BLaER1 treated with 17β-estradiol and CSF1 and Interleukin-3, amounts not matched to agents 10 nM and 100 nM (cell line): ENCODE results near the gene TAF15.

Experiments
- H3K27ac ChIP-seq, 11 experiments: shearing (Covaris generic); formaldehyde crosslinking; 2 replicates each; pipeline ENCODE4 v1.8.1; 2022
- H3K27me3 ChIP-seq, 11 experiments: shearing (Covaris generic); formaldehyde crosslinking; 2 replicates each; pipeline ENCODE4 v1.8.1; 2022
- H3K36me3 ChIP-seq, 11 experiments: shearing (Covaris generic); formaldehyde crosslinking; 2 replicates each; pipeline ENCODE4 v1.8.1; 2022
- H3K4me1 ChIP-seq, 10 experiments: shearing (Covaris generic); formaldehyde crosslinking; 2 replicates each; pipeline ENCODE4 v1.8.1; 2022
- H3K4me2 ChIP-seq, 11 experiments: shearing (Covaris generic); formaldehyde crosslinking; 2 replicates each; pipeline ENCODE4 v1.8.1; 2022
- H3K4me3 ChIP-seq, 10 experiments: shearing (Covaris generic); formaldehyde crosslinking; 2 replicates each; pipeline ENCODE4 v1.8.1; 2022
- H3K9ac ChIP-seq, 11 experiments: shearing (Covaris generic); formaldehyde crosslinking; 2 replicates each; pipeline ENCODE4 v1.8.1; 2022
- H3K9me3 ChIP-seq, 11 experiments: shearing (Covaris generic); formaldehyde crosslinking; replicated peaks in 1 of 11; 2 replicates each; pipeline ENCODE4 v1.8.1; 2022
- H4K20me1 ChIP-seq, 11 experiments: shearing (Covaris generic); formaldehyde crosslinking; 2 replicates each; pipeline ENCODE4 v1.8.1; 2022
- Cebpa-rat ChIP-seq, 11 experiments: shearing (Covaris generic); IDR thresholded peaks; 2 replicates each; pipeline ENCODE4 v1.8.1; 2022

TAF15 gene

GRCh38 chr17:35804658-35805192 is 4.6 kb upstream of the TAF15 start:
- no peaks in the 10 kb centered on the region for H3K27me3 ChIP-seq
- peak overlapping the region in 3 of 11 experiments; percentile 1 to 24 (median 3); a peak in 2 of 22 replicates for H3K27ac ChIP-seq
- peaks cover 0 to 4% (median under 1%) of the 10 kb centered on the region in 11 experiments; a peak in 10 of 22 replicates for H4K20me1 ChIP-seq
- no peak for TF ChIP-seq Cebpa-rat (IDR thresholded peaks at IDR 0.05)
- H3K4me2 ChIP-seq: peak overlapping the region in 2 of 11 experiments; percentile 15 to 16; a peak in 1 of 22 replicates
- H3K4me1 ChIP-seq: peaks cover 26 to 56% (median 46%) of the 10 kb centered on the region in 10 experiments
- no peaks in the 10 kb centered on the region for H3K36me3 ChIP-seq
- H3K9ac ChIP-seq: peak overlapping the region in 2 of 11 experiments; percentile 22 to 32; a peak in 1 of 22 replicates
- no peak overlapping the region for H3K4me3 ChIP-seq
- no peaks in the 10 kb centered on the region for H3K9me3 ChIP-seq

GRCh38 chr17:35807371-35808144 is 1.7 kb upstream of the TAF15 start:
- no peaks in the 10 kb centered on the region for H3K9me3 ChIP-seq
- H3K4me2 ChIP-seq: peak overlapping the region; percentile 85 to 97 (median 91)
- H3K27ac ChIP-seq: peak overlapping the region in 8 of 11 experiments; percentile 94 to 99 (median 96); a peak in 12 of 22 replicates
- H3K4me3 ChIP-seq: peak overlapping the region in 5 of 10 experiments; percentile 76 to 97 (median 89); a peak in 3 of 20 replicates
- peak overlapping the region in 7 of 11 experiments; percentile 93 to 99 (median 96); a peak in 13 of 22 replicates for H3K9ac ChIP-seq
- peaks cover 19 to 32% (median 29%) of the 10 kb centered on the region in 11 experiments; a peak in 20 of 22 replicates for H4K20me1 ChIP-seq
- no peak for TF ChIP-seq Cebpa-rat (IDR thresholded peaks at IDR 0.05)
- H3K36me3 ChIP-seq: peaks cover 0 to 16% (median 7%) of the 10 kb centered on the region in 11 experiments; a peak in 7 of 22 replicates
- peaks cover 33 to 51% (median 43%) of the 10 kb centered on the region in 10 experiments for H3K4me1 ChIP-seq
- H3K27me3 ChIP-seq: no peaks in the 10 kb centered on the region

GRCh38 chr17:35808240-35808961 is 883 bp upstream of the TAF15 start:
- H3K9ac ChIP-seq: peak overlapping the region; percentile 91 to 99 (median 96)

GRCh38 chr17:35809855-35810461 is 674 bp downstream of the TAF15 start:
- no peak for TF ChIP-seq Cebpa-rat (IDR thresholded peaks at IDR 0.05)
- Histone ChIP-seq H3K4me1 (peaks cover 37 to 61% (median 51%) of the 10 kb centered on the region in 10 experiments), H3K36me3 (peaks cover 0 to 34% (median 11%) of the 10 kb centered on the region in 11 experiments; a peak in 9 of 22 replicates), H3K4me2 (peak overlapping the region; percentile 87 to 99 (median 95)), H3K27me3 (no peaks in the 10 kb centered on the region), H3K27ac (peak overlapping the region; percentile 80 to 99 (median 96)), H3K4me3 (peak overlapping the region; percentile 76 to 97 (median 87)), H3K9me3 (no peaks in the 10 kb centered on the region), H4K20me1 (peaks cover 43 to 56% (median 53%) of the 10 kb centered on the region in 11 experiments; a peak in 21 of 22 replicates), H3K9ac (peak overlapping the region; percentile 91 to 99 (median 96))

More at GRCh38 chr17:35808240-35808961, 883 bp upstream of the TAF15 start:
- peak in 1 of 11 experiments; percentile 6; a peak in 1 of 22 replicates for TF ChIP-seq Cebpa-rat (IDR thresholded peaks at IDR 0.05)
- Histone ChIP-seq H3K4me2 (peak overlapping the region; percentile 85 to 97 (median 91)), H3K27ac (peak overlapping the region; percentile 80 to 99 (median 96); a peak in 21 of 22 replicates), H3K36me3 (peaks cover 0 to 19% (median 9%) of the 10 kb centered on the region in 11 experiments; a peak in 8 of 22 replicates), H3K4me1 (peaks cover 36 to 60% (median 52%) of the 10 kb centered on the region in 10 experiments), H3K4me3 (peak overlapping the region; percentile 76 to 97 (median 87)), H3K9me3 (no peaks in the 10 kb centered on the region), H3K27me3 (no peaks in the 10 kb centered on the region), H4K20me1 (peaks cover 27 to 40% (median 37%) of the 10 kb centered on the region in 11 experiments; a peak in 20 of 22 replicates)

- Histone ChIP-seq H3K27ac (no peak overlapping the region), H4K20me1 (peaks cover 61 to 74% (median 71%) of the 10 kb centered on the region in 11 experiments; a peak in 21 of 22 replicates), H3K4me2 (peak overlapping the region; percentile 18 to 99 (median 89)), H3K36me3 (peaks cover 11 to 52% (median 29%) of the 10 kb centered on the region in 11 experiments), H3K9ac (peak overlapping the region in 1 of 11 experiments; percentile 30; a peak in 2 of 22 replicates), H3K4me3 (no peak overlapping the region), H3K4me1 (peaks cover 39 to 56% (median 48%) of the 10 kb centered on the region in 10 experiments), H3K27me3 (no peaks in the 10 kb centered on the region), H3K9me3 (no peaks in the 10 kb centered on the region)
- TF ChIP-seq Cebpa-rat (IDR thresholded peaks at IDR 0.05): no peak
These were observed 2.5 kb downstream of the TAF15 start for GRCh38 chr17:35811759-35812158.

- Histone ChIP-seq H3K36me3 (peaks cover 18 to 59% (median 36%) of the 10 kb centered on the region in 11 experiments), H3K9ac (peak overlapping the region in 1 of 11 experiments; percentile 30; a peak in 2 of 22 replicates), H3K4me1 (peaks cover 40 to 54% (median 46%) of the 10 kb centered on the region in 10 experiments), H3K27me3 (no peaks in the 10 kb centered on the region), H3K9me3 (no peaks in the 10 kb centered on the region), H4K20me1 (peaks cover 68 to 81% (median 78%) of the 10 kb centered on the region in 11 experiments; a peak in 21 of 22 replicates), H3K27ac (no peak overlapping the region), H3K4me2 (peak overlapping the region; percentile 18 to 99 (median 89); a peak in 18 of 22 replicates), H3K4me3 (no peak overlapping the region)
- 0 out of 22 replicates have a peak, but pooled peaks of 1 of the 11 experiments have one; percentile 19 for TF ChIP-seq Cebpa-rat (IDR thresholded peaks at IDR 0.05)
These were observed 3.2 kb downstream of the TAF15 start for GRCh38 chr17:35812456-35812855.

- no peak for TF ChIP-seq Cebpa-rat (IDR thresholded peaks at IDR 0.05)
- Histone ChIP-seq H3K4me3 (no peak overlapping the region), H3K9me3 (no peaks in the 10 kb centered on the region), H3K4me1 (peaks cover 15 to 28% (median 19%) of the 10 kb centered on the region in 10 experiments), H3K36me3 (peaks cover 61 to 99% (median 76%) of the 10 kb centered on the region in 11 experiments), H3K27me3 (no peaks in the 10 kb centered on the region), H3K9ac (peak overlapping the region in 1 of 11 experiments; percentile 24; a peak in 1 of 22 replicates), H3K4me2 (no peak overlapping the region), H3K27ac (no peak overlapping the region), H4K20me1 (peaks cover 67 to 100% (median 88%) of the 10 kb centered on the region in 11 experiments; a peak in 21 of 22 replicates)
These were observed 7.4 kb downstream of the TAF15 start for GRCh38 chr17:35816723-35817122.

GRCh38 chr17:35817196-35817595 is 7.9 kb downstream of the TAF15 start:
- H3K4me1 ChIP-seq: peaks cover 11 to 24% (median 14%) of the 10 kb centered on the region in 10 experiments
- no peaks in the 10 kb centered on the region for H3K9me3 ChIP-seq
- peaks cover 67 to 100% (median 88%) of the 10 kb centered on the region in 11 experiments; a peak in 21 of 22 replicates for H4K20me1 ChIP-seq
- H3K4me3 ChIP-seq: no peak overlapping the region
- no peaks in the 10 kb centered on the region for H3K27me3 ChIP-seq
- no peak overlapping the region for H3K27ac ChIP-seq
- peak overlapping the region in 1 of 11 experiments; percentile 24; a peak in 1 of 22 replicates for H3K9ac ChIP-seq
- H3K36me3 ChIP-seq: peaks cover 66 to 99% (median 79%) of the 10 kb centered on the region in 11 experiments
- H3K4me2 ChIP-seq: no peak overlapping the region
- no peak for TF ChIP-seq Cebpa-rat (IDR thresholded peaks at IDR 0.05)
